HepG2 (cell line): ENCODE results near the gene PLOD2. TPM values are rescaled to one million over a fixed set of nuclear protein-coding genes. Genes with fewer than 3 reads are reported as not detected.

Experiments
- DBP ChIP-seq: sonication (generic); formaldehyde crosslinking; IDR thresholded peaks from 2 replicates; pipeline ENCODE4 v1.4.0; 2020; ENCODE audit warnings: missing genetic modification reagents; ENCODE audit errors: not compliant biosample characterization
- FOXC1 ChIP-seq: sonication (generic); formaldehyde crosslinking; IDR thresholded peaks from 2 replicates; pipeline ENCODE4 v1.8.0; 2022; ENCODE audit warnings: mild to moderate bottlenecking, missing genetic modification reagents, borderline replicate concordance
- POLR2A ChIP-seq, 2 experiments: IDR thresholded peaks; 2 replicates each; pipeline ENCODE4 v1.6.1; 2011; ENCODE audit warnings: low read depth in 2 of 2, low read length in 2 of 2, mild to moderate bottlenecking in 1 of 2, moderate library complexity in 1 of 2; ENCODE audit not compliant: insufficient read depth in 1 of 2
- RBM39 ChIP-seq: fragments of 200-400 bp; formaldehyde crosslinking; IDR thresholded peaks from one replicate; pipeline ENCODE4 v1.6.1; 2018; ENCODE audit warnings: antibody characterized with exemption, mild to moderate bottlenecking, low read depth, low read length; ENCODE audit not compliant: poor library complexity, severe bottlenecking
- REST ChIP-seq, 2 experiments: IDR thresholded peaks; 2 replicates each; pipeline ENCODE4 v1.6.1; 2011 to 2012; ENCODE audit warnings: low read length in 2 of 2, borderline replicate concordance in 1 of 2, low read depth in 1 of 2, mild to moderate bottlenecking in 1 of 2, moderate library complexity in 1 of 2
- RFX5 ChIP-seq: IDR thresholded peaks from 2 replicates; pipeline ENCODE4 v1.6.1; 2011; ENCODE audit warnings: low read depth, low read length, improper control_type of control experiment
- SCMH1 ChIP-seq: sonication (generic); formaldehyde crosslinking; IDR thresholded peaks from 2 replicates; pipeline ENCODE4 v1.9.0; 2021; ENCODE audit warnings: missing genetic modification reagents, mild to moderate bottlenecking, borderline replicate concordance
- SMARCC2 ChIP-seq: fragments of 450-650 bp; IDR thresholded peaks from 2 replicates; pipeline ENCODE4 v1.6.1; 2017; ENCODE audit warnings: antibody characterized with exemption, mild to moderate bottlenecking
- SRF ChIP-seq: IDR thresholded peaks from 2 replicates; pipeline ENCODE4 v1.6.1; 2011; ENCODE audit warnings: mild to moderate bottlenecking, low read depth, low read length, moderate library complexity
- TGIF2 ChIP-seq: IDR thresholded peaks from 2 replicates; pipeline ENCODE4 v1.6.1; 2016; ENCODE audit warnings: control low read depth, missing compliant biosample characterization
- ZMYM4 ChIP-seq: sonication (generic); formaldehyde crosslinking; IDR thresholded peaks from 2 replicates; pipeline ENCODE4 v1.8.1; 2023; ENCODE audit warnings: mild to moderate bottlenecking, missing genetic modification reagents
- ZNF230 ChIP-seq: sonication (generic); formaldehyde crosslinking; IDR thresholded peaks from 2 replicates; pipeline ENCODE4 v1.4.0; 2020; ENCODE audit warnings: mild to moderate bottlenecking, missing genetic modification reagents
- ZNF296 ChIP-seq: sonication (generic); formaldehyde crosslinking; conservative IDR thresholded peaks from 2 replicates; pipeline ENCODE4 v1.5.0; 2020; ENCODE audit warnings: mild to moderate bottlenecking, missing genetic modification reagents
- ZNF362 ChIP-seq: sonication (generic); formaldehyde crosslinking; IDR thresholded peaks from 2 replicates; pipeline ENCODE4 v1.4.0; 2020; ENCODE audit warnings: missing genetic modification reagents, mild to moderate bottlenecking, borderline replicate concordance
- ZNF547 ChIP-seq: sonication (generic); formaldehyde crosslinking; IDR thresholded peaks from 2 replicates; pipeline ENCODE4 v1.5.1; 2020; ENCODE audit warnings: mild to moderate bottlenecking, missing genetic modification reagents
- ZNF577 ChIP-seq: sonication (generic); formaldehyde crosslinking; IDR thresholded peaks from 2 replicates; pipeline ENCODE4 v1.4.0; 2020; ENCODE audit warnings: mild to moderate bottlenecking, low read depth, missing genetic modification reagents, borderline replicate concordance
- ZNF644 ChIP-seq: IDR thresholded peaks from 2 replicates; pipeline ENCODE4 v1.6.1; 2016; ENCODE audit warnings: low read depth
- ZUFSP ChIP-seq: sonication (generic); formaldehyde crosslinking; IDR thresholded peaks from 2 replicates; pipeline ENCODE4 v1.9.0; 2021; ENCODE audit warnings: missing genetic modification reagents, mild to moderate bottlenecking, borderline replicate concordance
- ZXDC ChIP-seq: sonication (generic); formaldehyde crosslinking; IDR thresholded peaks from 2 replicates; pipeline ENCODE4 v1.5.0; 2020; ENCODE audit warnings: mild to moderate bottlenecking, missing genetic modification reagents
- polyA plus RNA-seq, 8 experiments: library from polyadenylated mRNA; depleted of rRNA in 3 of 8; stranded (reverse) in 7 of 8; unstranded in 1 of 8; fragments of >200 nt; fragmentation: Illumina TruSeq in 4 of 8; extraction: Trizol in 4 of 8; gene quantifications; 2 replicates each; pipeline versions ENCODE4 v1.2.1 to v1.2.3, GENCODE V29; 2011 to 2016; ENCODE audit warnings: low read depth in 4 of 8, missing spikeins in 1 of 8, mixed read lengths in 1 of 8; ENCODE audit not compliant: insufficient read depth in 1 of 8
- total RNA-seq, 5 experiments: library from RNA; depleted of rRNA; stranded (reverse); fragments of >200 nt; fragmentation: Illumina TruSeq; extraction: Trizol; gene quantifications; 2 replicates each; pipeline ENCODE4 v1.2.3, GENCODE V29; 2016; ENCODE audit warnings: low read depth in 1 of 5

The PLOD2 gene
- total and polyA plus RNA-seq, 2 of the 13 experiments (the other 11 are each of a cell fraction or from before 2014, with no cell fraction given): 107 to 161 TPM

GRCh38 chr3:146115619-146116018 is 45.4 kb downstream of the PLOD2 start (continued):
- TF ChIP-seq REST (IDR thresholded peaks at IDR 0.05; ENCODE audit: borderline replicate concordance in 1 of 2, low read depth in 1 of 2, low read length in 2 of 2): no peak
- TF ChIP-seq ZXDC (CRISPR knock-in tag): no peak
- no peak for TF ChIP-seq ZNF362
- TF ChIP-seq RFX5: no peak
- TF ChIP-seq ZNF230 (CRISPR knock-in tag): no peak
- no peak; the same call in 1 of the 2 replicates for TF ChIP-seq ZMYM4 (CRISPR knock-in tag)
- TF ChIP-seq DBP (CRISPR knock-in tag): no peak
- TF ChIP-seq SCMH1 (CRISPR knock-in tag): no peak
- TF ChIP-seq ZNF547 (CRISPR knock-in tag): no peak
- TF ChIP-seq RBM39: no peak
- 0 out of 2 replicates have a peak, but pooled peaks have one; percentile 30 for TF ChIP-seq TGIF2
- TF ChIP-seq ZNF644: peak; percentile 29; the same call in 1 of the 2 replicates
- TF ChIP-seq POLR2A (IDR thresholded peaks at IDR 0.05; ENCODE audit: insufficient read depth in 1 of 2, low read depth in 2 of 2, low read length in 2 of 2): no peak
- TF ChIP-seq ZNF577 (CRISPR knock-in tag): no peak
- no peak for TF ChIP-seq FOXC1 (CRISPR knock-in tag)
- TF ChIP-seq ZNF296 (CRISPR knock-in tag): no peak
- TF ChIP-seq ZUFSP (CRISPR knock-in tag): no peak
- no peak for TF ChIP-seq SMARCC2
- TF ChIP-seq SRF: peak; percentile 63; the same call in 1 of the 2 replicates
